NCI-H146 treated with DMSO at 0.1 percent for 48 hours (cell line): ENCODE data around the gene CENPA.
A peak's percentile ranks its signal among the peaks of the same experiment; 100 is the strongest.

Source experiments
- DNase-seq: peaks from one replicate; lab custom pipeline; 2025; ENCODE audit not compliant: unreplicated experiment; lab: John Stamatoyannopoulos, UW

The CENPA gene

GRCh38 chr2:26840937-26841610 is 55.2 kb downstream of the CENPA start:
- peak; percentile 4 for DNase-seq

DNA sequence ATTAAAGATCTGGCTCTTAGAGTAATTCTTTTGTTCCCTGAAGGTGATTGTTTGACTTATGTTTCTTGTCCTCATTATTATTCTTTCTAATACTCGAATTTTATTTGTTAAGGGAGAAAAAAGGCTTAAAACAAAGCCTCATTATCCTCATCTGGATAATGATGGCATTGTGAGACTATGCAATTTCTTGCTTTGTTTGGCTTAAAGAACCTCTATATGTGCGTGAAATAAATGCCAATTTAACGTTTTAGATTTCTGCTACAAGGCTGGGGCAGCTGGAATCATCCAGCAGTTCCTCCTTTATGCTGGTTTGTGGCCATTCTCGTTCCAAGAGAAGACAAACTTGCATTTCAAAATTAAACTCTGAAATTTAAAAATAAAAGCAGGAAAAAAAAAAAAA is 57.2 kb downstream of the CENPA start:
- no peak for DNase-seq
